Measurements from ENCODE around the gene OR4D10.

GRCh38 chr11:59427068-59427382 lies 46.1 kb upstream of the OR4D10 start:
- TF ChIP-seq CTCF (IDR thresholded peaks at IDR 0.05) (no peak), POLR2A (IDR thresholded peaks at IDR 0.05) (no peak)

Data from thyroid gland (tissue), 4 donors.